IMR-90 (cell line): ENCODE measurements around the gene IGSF3. TPM values are rescaled to one million over a fixed set of nuclear protein-coding genes. Genes with fewer than 3 reads are reported as not detected.

Experiments
- ATAC-seq: fragments of 200-7000 bp; cut with Tn5 transposase; 2 replicates; pipeline ENCODE4 v1.9.1; 2020; ENCODE audit warnings: low read depth, mild to moderate bottlenecking, moderate library complexity
- BruUV-seq: library from RNA; stranded (reverse); fragments of 400-500 nt; replicated peaks from 2 replicates; lab custom pipeline; 2021; lab: Mats Ljungman, UMichigan
- CTCF ChIA-PET: fragments of 300-600 bp; formaldehyde crosslinking; extraction: SDS; loops from one replicate; lab custom pipeline; 2021; ENCODE audit warnings: antibody characterized with exemption; lab: Yijun Ruan, JAX
- POLR2A ChIA-PET: fragments of 300-600 bp; sonication (Branson Sonifier 250); formaldehyde crosslinking; loops from one replicate; lab custom pipeline; 2022; ENCODE audit warnings: antibody characterized with exemption; ENCODE audit not compliant: unreplicated experiment; lab: Charles Lee
- DNase-seq: peaks from one replicate; pipeline ENCODE4 v3.0.0; 2013
- H2AFZ ChIP-seq: replicated peaks from 2 replicates; pipeline ENCODE3; 2013; ENCODE audit warnings: low read length, mild to moderate bottlenecking; ENCODE audit not compliant: poor library complexity
- H2AK5ac ChIP-seq: 2 replicates; pipeline ENCODE4 v1.6.1; 2013; ENCODE audit warnings: low read depth, low read length, inconsistent platforms
- H2AK9ac ChIP-seq: replicated peaks from 2 replicates; pipeline ENCODE3; 2013; ENCODE audit warnings: mild to moderate bottlenecking, low read depth, low read length, moderate library complexity; ENCODE audit not compliant: poor library complexity
- H2BK120ac ChIP-seq: 2 replicates; pipeline ENCODE4 v1.6.1; 2013; ENCODE audit warnings: low read depth, low read length, inconsistent platforms
- H2BK15ac ChIP-seq: 3 replicates; pipeline ENCODE4 v1.6.1; 2013; ENCODE audit warnings: low read depth, low read length, inconsistent platforms
- H2BK20ac ChIP-seq: 2 replicates; pipeline ENCODE4 v1.6.1; 2013; ENCODE audit warnings: low read depth, mild to moderate bottlenecking, inconsistent platforms, low read length, moderate library complexity
- H2BK5ac ChIP-seq: 2 replicates; pipeline ENCODE4 v1.6.1; 2013; ENCODE audit warnings: mild to moderate bottlenecking, low read depth, low read length, inconsistent platforms; ENCODE audit not compliant: poor library complexity, severe bottlenecking
- H3K14ac ChIP-seq: replicated peaks from 2 replicates; pipeline ENCODE4 v1.6.1; 2013; ENCODE audit warnings: low read depth, low read length, inconsistent platforms
- H3K18ac ChIP-seq: 2 replicates; pipeline ENCODE4 v1.6.1; 2013; ENCODE audit warnings: low read depth, low read length, control low read depth
- H3K23ac ChIP-seq: 2 replicates; pipeline ENCODE4 v1.6.1; 2013; ENCODE audit warnings: low read depth, low read length, inconsistent platforms
- H3K27ac ChIP-seq: 2 replicates; pipeline ENCODE4 v1.5.1; 2013; ENCODE audit warnings: mild to moderate bottlenecking, control low read depth, low read length; ENCODE audit not compliant: insufficient read depth
- H3K27me3 ChIP-seq: 2 replicates; pipeline ENCODE4 v1.6.1; 2013; ENCODE audit warnings: low read length; ENCODE audit not compliant: control insufficient read depth, insufficient read depth
- H3K36me3 ChIP-seq: 2 replicates; pipeline ENCODE4 v1.6.1; 2013; ENCODE audit warnings: low read length, mixed read lengths; ENCODE audit not compliant: control insufficient read depth, insufficient read depth
- H3K4ac ChIP-seq: 2 replicates; pipeline ENCODE4 v1.6.1; 2013; ENCODE audit warnings: low read depth, low read length, inconsistent platforms
- H3K4me1 ChIP-seq: 2 replicates; pipeline ENCODE4 v1.6.1; 2013; ENCODE audit warnings: low read length, mixed read lengths; ENCODE audit not compliant: control insufficient read depth, insufficient read depth
- H3K4me2 ChIP-seq: 2 replicates; pipeline ENCODE4 v1.6.1; 2013; ENCODE audit warnings: low read depth, mild to moderate bottlenecking, control low read depth, low read length, moderate library complexity
- H3K4me3 ChIP-seq: 2 replicates; pipeline ENCODE4 v1.5.1; 2013; ENCODE audit warnings: low read depth, mild to moderate bottlenecking, control low read depth, low read length, moderate library complexity; ENCODE audit not compliant: insufficient read depth
- H3K56ac ChIP-seq: 2 replicates; pipeline ENCODE4 v1.6.1; 2013; ENCODE audit warnings: low read length, inconsistent platforms; ENCODE audit not compliant: insufficient read depth; ENCODE audit errors: extremely low read depth
- H3K79me1 ChIP-seq, 2 experiments: 2 replicates each; pipeline ENCODE4 v1.6.1; 2013; ENCODE audit warnings: low read length in 2 of 2, inconsistent platforms in 1 of 2, low read depth in 1 of 2
- H3K9ac ChIP-seq: 2 replicates; pipeline ENCODE4 v1.6.1; 2013; ENCODE audit warnings: low read depth, low read length, control low read depth
- H3K9me1 ChIP-seq: 2 replicates; pipeline ENCODE4 v1.6.1; 2013; ENCODE audit warnings: low read length, inconsistent platforms; ENCODE audit not compliant: insufficient read depth
- H3K9me3 ChIP-seq: 2 replicates; pipeline ENCODE4 v1.6.1; 2013; ENCODE audit warnings: low read length; ENCODE audit not compliant: control insufficient read depth, insufficient read depth
- H4K20me1 ChIP-seq: 2 replicates; pipeline ENCODE4 v1.6.1; 2013; ENCODE audit warnings: low read length, inconsistent platforms; ENCODE audit not compliant: insufficient read depth
- H4K5ac ChIP-seq: 2 replicates; pipeline ENCODE4 v1.6.1; 2013; ENCODE audit warnings: mild to moderate bottlenecking, low read depth, low read length, control low read depth
- H4K8ac ChIP-seq, 2 experiments: 2 replicates each; pipeline ENCODE4 v1.6.1; 2013; ENCODE audit warnings: low read depth in 2 of 2, low read length in 2 of 2, control low read depth in 1 of 2, inconsistent platforms in 1 of 2
- H4K91ac ChIP-seq: 2 replicates; pipeline ENCODE4 v1.6.1; 2013; ENCODE audit warnings: low read depth, low read length, inconsistent platforms; ENCODE audit not compliant: insufficient read depth
- BHLHE40 ChIP-seq: fragments of 150-350 bp; IDR thresholded peaks from 2 replicates; pipeline ENCODE4 v1.6.1; 2016; ENCODE audit warnings: mild to moderate bottlenecking, low read depth, low read length
- CEBPB ChIP-seq: IDR thresholded peaks from 2 replicates; pipeline ENCODE4 v1.6.1; 2012; ENCODE audit warnings: low read depth, low read length, improper control_type of control experiment
- CHD1 ChIP-seq: IDR thresholded peaks from 2 replicates; pipeline ENCODE4 v1.6.1; 2012; ENCODE audit warnings: low read depth, low read length, improper control_type of control experiment
- CTCF ChIP-seq: conservative IDR thresholded peaks from 2 replicates; pipeline ENCODE4 v1.5.1; 2012; ENCODE audit warnings: mild to moderate bottlenecking, low read depth, low read length, improper control_type of control experiment
- POLR2A ChIP-seq: IDR thresholded peaks from 2 replicates; pipeline ENCODE4 v1.6.1; 2012; ENCODE audit warnings: mild to moderate bottlenecking, low read depth, low read length
- RAD21 ChIP-seq: IDR thresholded peaks from 2 replicates; pipeline ENCODE4 v1.6.1; 2012; ENCODE audit warnings: low read length, improper control_type of control experiment
- RCOR1 ChIP-seq: IDR thresholded peaks from 2 replicates; pipeline ENCODE4 v1.6.1; 2012; ENCODE audit warnings: mild to moderate bottlenecking, low read length, improper control_type of control experiment; ENCODE audit not compliant: insufficient replicate concordance
- RFX5 ChIP-seq: IDR thresholded peaks from 2 replicates; pipeline ENCODE4 v1.8.0; 2012; ENCODE audit warnings: low read depth, mild to moderate bottlenecking, low read length, moderate library complexity
- SMC3 ChIP-seq: fragments of 150-350 bp; IDR thresholded peaks from 2 replicates; pipeline ENCODE4 v1.6.1; 2016; ENCODE audit warnings: low read depth, mild to moderate bottlenecking, antibody characterized with exemption, low read length, moderate library complexity
- USF2 ChIP-seq: fragments of 150-350 bp; IDR thresholded peaks from 2 replicates; pipeline ENCODE4 v1.6.1; 2017; ENCODE audit warnings: mild to moderate bottlenecking, antibody characterized with exemption, low read length, low read depth
- WGBS, 2 experiments: methylation state at CpG; one replicate each; pipeline versions ENCODE4 v1.1.5 to v1.1.7; 2013; ENCODE audit warnings: missing lambda C conversion rate in 2 of 2; ENCODE audit not compliant: insufficient read length in 1 of 2; ENCODE audit errors: extremely low coverage in 2 of 2; 5-methylcytosine and 5-hydroxymethylcytosine counted together
- dilution Hi-C: fragments of 300-500 bp; cut with HindIII; formaldehyde crosslinking; loops from one replicate; pipeline ENCODE4 v1.14.3; 2018; ENCODE audit warnings: low sequenced_read_pairs; ENCODE audit not compliant: unreplicated experiment
- in situ Hi-C: fragments of 300-500 bp; cut with MboI; formaldehyde crosslinking; loops from 3 replicates; pipeline ENCODE4 v1.14.3; 2019; ENCODE audit warnings: low sequenced_read_pairs, inconsistent platforms, mixed read lengths
- intact Hi-C: fragments of 100-400 bp; cut with micrococcal nuclease; formaldehyde crosslinking; loops from 2 replicates; pipeline ENCODE4 v1.10.0; 2022
- polyA plus RNA-seq, 3 experiments: library from polyadenylated mRNA; depleted of rRNA; stranded (reverse); fragments of >200 nt; gene quantifications; 2 replicates each; pipeline ENCODE4 v1.2.3, GENCODE V29; 2012; ENCODE audit warnings: low replicate concordance in 1 of 3
- total RNA-seq: library from RNA; depleted of rRNA; stranded (reverse); fragments of >200 nt; gene quantifications from 2 replicates; pipeline ENCODE4 v1.2.3, GENCODE V29; 2012

The IGSF3 gene
- total and polyA plus RNA-seq, 2 of the 4 experiments (the other 2 are of a cell fraction): under 0.01 to 0.02 TPM

- Histone ChIP-seq H4K91ac (no peak overlapping the region), H3K9me1 (no peaks in the 10 kb centered on the region), H3K79me1 (0 out of 4 replicates have a peak, but pooled peaks cover 0 to 2% of the 10 kb centered on the region in 2 experiments), H3K4me3 (no peak overlapping the region), H3K27me3 (no peaks in the 10 kb centered on the region), H4K20me1 (no peaks in the 10 kb centered on the region), H3K14ac (no peak overlapping the region), H3K23ac (no peak overlapping the region), H2AK5ac (no peak overlapping the region), H2BK120ac (no peak overlapping the region), H2AFZ (no peak overlapping the region), H4K8ac (no peak overlapping the region), H4K5ac (no peak overlapping the region), H3K9ac (no peak overlapping the region), H2AK9ac (no peak overlapping the region), H3K36me3 (no peaks in the 10 kb centered on the region), H3K4me2 (no peak overlapping the region), H3K18ac (no peak overlapping the region), H3K4ac (no peak overlapping the region), H2BK15ac (no peak overlapping the region), H3K27ac (no peak overlapping the region), H3K56ac (no peak overlapping the region), H2BK20ac (no peak overlapping the region), H2BK5ac (no peak overlapping the region), H3K4me1 (no peaks in the 10 kb centered on the region), H3K9me3 (no peaks in the 10 kb centered on the region)
- BruUV-seq: no TSS peak
- DNase-seq (no peak), ATAC-seq (no peak)
- ChIA-PET CTCF (no interaction called here), POLR2A (no interaction called here)
- no peak for TF ChIP-seq POLR2A
- TF ChIP-seq CEBPB: no peak
- no peak for TF ChIP-seq CHD1
- TF ChIP-seq RAD21: no peak
- no peak for TF ChIP-seq USF2
- TF ChIP-seq RFX5: no peak
- TF ChIP-seq BHLHE40: no peak
- TF ChIP-seq SMC3: no peak
- no peak for TF ChIP-seq RCOR1
- no peak for TF ChIP-seq CTCF
- dilution Hi-C loops (no loop called here), intact Hi-C loops (no loop called here), in situ Hi-C loops (no loop called here)
- no CpG with 5 or more reads among the region's 4 CpGs for WGBS, 2 experiments
Measured at GRCh38 chr1:116560704-116561490, 106.6 kb downstream of the IGSF3 start.
